OCI-LY3 (cell line): ENCODE data around the gene ERAL1.
"Not testable (repeated sequence)": the region's sequence is repeated elsewhere in the genome, so short reads cannot be mapped to it uniquely, and the experiment has no call there.

Source experiments
- EZH2phosphoT487 ChIP-seq: fragments of 200-600 bp; shearing (Covaris generic); IDR thresholded peaks from 2 replicates; pipeline ENCODE4 v1.6.1; 2018; ENCODE audit warnings: antibody characterized with exemption, mixed run types, low read depth
- TF ChIP-seq, protein P1 (sequence below): fragments of 200-600, 300-600 bp; sonication (generic); IDR thresholded peaks from 2 replicates; pipeline ENCODE4 v1.5.1; 2014; ENCODE audit warnings: antibody characterized with exemption, low read length, low read depth

DNA sequence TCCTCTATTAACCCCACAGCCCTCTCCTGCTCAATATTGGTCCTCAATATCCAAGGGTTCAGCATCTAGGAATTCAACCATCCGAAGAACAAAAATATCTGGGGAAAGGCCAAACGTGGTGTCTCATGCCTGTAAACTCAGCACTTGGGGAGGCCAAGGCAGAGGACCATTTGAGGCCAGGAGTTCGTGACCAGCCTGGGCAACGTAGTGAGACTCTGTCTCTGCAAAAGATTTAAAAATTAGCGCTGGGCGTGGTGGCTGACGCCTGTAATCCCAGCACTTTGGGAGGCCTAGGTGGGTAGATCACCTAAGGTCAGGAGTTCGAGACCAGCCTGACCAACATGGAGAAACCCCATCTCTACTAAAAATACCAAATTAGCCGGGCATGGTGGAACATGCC lies 8.1 kb upstream of the ERAL1 start:
- TF ChIP-seq, protein P1, sequence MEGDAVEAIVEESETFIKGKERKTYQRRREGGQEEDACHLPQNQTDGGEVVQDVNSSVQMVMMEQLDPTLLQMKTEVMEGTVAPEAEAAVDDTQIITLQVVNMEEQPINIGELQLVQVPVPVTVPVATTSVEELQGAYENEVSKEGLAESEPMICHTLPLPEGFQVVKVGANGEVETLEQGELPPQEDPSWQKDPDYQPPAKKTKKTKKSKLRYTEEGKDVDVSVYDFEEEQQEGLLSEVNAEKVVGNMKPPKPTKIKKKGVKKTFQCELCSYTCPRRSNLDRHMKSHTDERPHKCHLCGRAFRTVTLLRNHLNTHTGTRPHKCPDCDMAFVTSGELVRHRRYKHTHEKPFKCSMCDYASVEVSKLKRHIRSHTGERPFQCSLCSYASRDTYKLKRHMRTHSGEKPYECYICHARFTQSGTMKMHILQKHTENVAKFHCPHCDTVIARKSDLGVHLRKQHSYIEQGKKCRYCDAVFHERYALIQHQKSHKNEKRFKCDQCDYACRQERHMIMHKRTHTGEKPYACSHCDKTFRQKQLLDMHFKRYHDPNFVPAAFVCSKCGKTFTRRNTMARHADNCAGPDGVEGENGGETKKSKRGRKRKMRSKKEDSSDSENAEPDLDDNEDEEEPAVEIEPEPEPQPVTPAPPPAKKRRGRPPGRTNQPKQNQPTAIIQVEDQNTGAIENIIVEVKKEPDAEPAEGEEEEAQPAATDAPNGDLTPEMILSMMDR: not testable (repeated sequence)
- not testable (repeated sequence) for TF ChIP-seq EZH2phosphoT487
